ENCODE results near the gene SOX6.

- TF ChIP-seq CTCF (IDR thresholded peaks at IDR 0.05) (no peak), ZFX (IDR thresholded peaks at IDR 0.05; ENCODE audit: borderline replicate concordance) (no peak)
Observed at GRCh38 chr11:16322190-16322589, 34.2 kb downstream of the SOX6 start.

Data from 22Rv1 (cell line).